ENCODE data around the gene PRR16.

Gene PRR16

DNA sequence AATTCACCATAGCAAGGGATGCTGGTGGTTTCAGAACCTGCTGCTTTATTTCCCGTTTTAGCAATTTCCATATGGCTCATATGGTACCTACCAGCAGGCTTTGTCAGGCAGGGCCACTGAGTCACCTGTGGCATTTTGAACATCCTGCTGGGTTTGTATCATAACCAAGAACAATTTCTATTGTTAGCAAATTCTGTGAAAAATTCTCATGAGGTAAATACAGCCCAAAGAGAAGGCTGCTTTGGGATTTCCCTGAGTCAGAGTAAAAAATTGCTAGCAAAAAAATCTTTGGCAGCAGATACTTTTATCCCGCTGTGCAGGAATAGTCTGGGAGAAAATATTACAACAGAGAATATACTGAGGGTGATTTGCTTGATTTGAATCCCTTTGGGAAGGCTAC lies 52.7 kb downstream of the PRR16 start:
- DNase-seq (ENCODE audit: low spot score) = peak; percentile 72

DNA sequence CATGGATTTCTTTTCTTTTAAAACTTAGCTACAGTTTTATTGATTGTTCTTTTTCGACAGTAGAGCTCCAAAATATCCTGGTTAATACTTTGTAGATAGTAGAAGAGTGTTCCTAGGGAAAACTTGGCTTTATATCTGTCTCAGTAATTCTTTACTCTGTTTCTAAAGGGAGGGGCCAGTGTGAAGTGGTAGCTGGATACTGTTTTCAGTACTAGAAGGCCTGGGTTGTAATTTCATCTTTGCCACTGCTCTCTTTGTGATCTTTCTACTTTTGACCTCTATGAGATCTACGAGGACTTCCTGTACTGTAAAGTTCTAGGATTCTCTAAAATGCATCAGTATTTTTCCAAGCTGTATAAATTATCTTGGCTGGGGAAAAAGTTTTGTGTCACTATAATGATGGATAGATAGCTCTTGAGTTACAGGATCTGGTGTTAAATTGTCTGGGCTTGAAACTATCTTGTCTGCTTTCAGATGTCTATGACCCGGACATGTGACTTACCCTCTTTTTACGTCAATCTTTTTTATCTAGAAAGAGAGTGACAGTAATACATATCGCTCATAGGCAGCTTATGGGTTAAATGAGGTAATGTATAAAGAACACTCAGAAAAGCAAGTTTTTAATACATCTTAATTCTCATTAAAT lies 53.6 kb downstream of the PRR16 start:
- no peak for DNase-seq (ENCODE audit: low spot score)

DNA sequence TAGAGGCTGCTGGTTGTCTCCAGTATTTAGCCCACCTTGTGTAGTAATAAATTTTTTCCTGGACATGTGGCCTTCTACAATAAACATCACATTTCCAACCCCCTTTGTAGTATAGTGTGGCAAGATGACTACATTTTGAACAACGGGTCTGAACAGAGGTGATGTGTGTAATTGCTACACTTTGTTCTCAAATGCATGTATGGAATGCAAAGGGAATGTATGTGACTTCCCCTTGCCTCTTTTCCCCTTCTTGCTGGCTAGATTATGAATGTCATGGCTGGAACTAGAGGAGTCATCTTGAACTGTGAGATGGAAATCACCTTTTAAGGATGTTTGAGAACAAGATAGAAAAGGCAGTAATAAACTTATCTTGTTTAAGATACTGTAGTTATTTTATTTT lies 54.5 kb downstream of the PRR16 start:
- DNase-seq (ENCODE audit: low spot score) = no peak

DNA sequence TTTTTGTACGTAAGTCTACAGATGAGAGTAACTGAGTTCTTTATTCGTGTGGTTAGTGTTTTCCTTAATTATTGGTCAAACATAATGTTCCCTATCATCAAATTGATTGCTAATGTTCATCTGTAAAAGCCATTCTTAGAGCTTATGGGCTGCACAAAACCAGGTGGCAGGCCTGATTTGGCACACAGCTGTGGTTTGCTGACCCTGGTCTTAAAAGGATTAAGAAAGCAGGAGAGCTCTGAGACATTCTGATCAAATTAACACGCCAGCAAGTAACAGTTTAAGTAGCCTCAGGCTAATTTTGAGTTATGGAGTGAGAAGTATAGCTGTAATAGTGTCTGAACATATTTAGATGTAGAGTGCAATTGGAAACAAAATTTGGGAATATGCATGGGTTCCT lies 63.2 kb downstream of the PRR16 start:
- DNase-seq (ENCODE audit: low spot score) = no peak

DNA sequence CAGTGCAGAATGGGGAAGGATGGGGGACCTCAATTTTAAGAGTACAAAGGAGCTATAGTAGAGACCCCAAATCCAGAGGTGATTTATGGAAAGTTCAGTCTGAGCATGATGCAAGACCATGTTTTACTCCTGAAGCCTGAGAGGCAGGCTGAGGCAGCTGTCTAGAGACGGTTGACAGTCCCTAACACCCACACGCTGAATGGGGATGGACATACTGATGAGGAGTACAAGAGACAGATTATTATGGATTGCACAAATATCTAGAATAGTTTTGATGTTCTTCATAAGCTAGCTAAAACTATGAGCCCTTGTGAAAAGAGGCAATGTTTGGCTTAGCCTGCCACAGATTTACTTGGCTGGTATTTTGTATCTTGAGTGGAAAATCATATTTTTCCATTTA lies 64.5 kb downstream of the PRR16 start:
- peak; percentile 25 for DNase-seq (ENCODE audit: low spot score)

DNA sequence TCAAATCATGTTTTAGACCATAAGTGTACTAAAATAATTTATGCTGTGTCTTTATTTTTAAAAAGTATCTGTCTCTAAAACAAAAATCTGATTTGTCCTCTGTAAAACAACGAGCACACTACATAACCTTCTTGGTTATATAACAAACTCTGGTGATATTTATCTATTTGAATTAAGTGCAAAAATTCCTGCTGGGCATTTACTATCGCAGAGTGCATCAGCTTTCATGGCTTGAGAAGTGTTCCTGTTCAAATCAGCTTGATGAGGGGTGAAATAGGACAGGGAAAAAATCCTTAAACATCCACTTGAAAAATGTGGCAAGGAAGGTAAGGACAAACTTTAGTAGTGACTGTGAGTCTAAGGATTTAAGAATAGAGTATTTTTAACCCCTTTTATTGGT lies 65.3 kb downstream of the PRR16 start:
- no peak for DNase-seq (ENCODE audit: low spot score)

DNA sequence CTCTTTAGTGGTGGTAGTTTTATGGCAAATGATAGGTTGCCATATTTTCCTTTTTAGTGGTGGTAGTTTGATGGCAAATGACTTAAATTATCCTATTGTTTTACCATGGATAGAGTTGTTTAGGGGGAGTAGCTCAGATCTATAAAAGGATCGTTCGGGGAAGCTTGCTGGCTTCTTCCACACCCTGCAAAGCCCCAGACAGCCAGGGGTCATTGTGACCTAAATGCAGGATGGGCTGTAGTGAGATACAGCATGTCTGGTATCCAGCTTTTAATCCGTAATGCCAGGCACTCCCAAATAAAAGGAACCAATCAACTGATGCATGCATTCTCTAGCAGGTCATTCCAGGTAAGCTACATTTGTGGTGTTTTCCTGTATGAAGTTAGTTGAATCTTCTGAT lies 67.1 kb downstream of the PRR16 start:
- DNase-seq (ENCODE audit: low spot score) = no peak

DNA sequence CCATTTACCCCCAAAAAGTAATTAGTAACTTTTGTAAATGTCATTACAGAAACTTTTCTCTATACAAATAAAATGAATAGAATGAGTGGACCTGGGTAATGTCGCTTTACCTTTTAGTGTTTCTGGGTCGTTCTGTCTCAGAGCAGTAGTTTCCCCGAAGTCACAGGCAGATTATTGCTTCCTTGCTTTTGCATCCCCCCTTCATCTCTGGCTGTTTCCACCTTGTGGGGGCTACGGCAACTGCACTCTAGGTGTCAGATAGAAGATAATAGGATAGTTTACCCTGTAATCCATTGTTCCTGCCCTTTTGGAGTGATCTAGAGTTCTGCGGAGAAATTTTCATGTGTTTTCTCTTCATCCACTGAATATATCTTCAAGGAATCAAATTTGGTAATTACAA lies 68.7 kb downstream of the PRR16 start:
- no peak for DNase-seq (ENCODE audit: low spot score)

DNA sequence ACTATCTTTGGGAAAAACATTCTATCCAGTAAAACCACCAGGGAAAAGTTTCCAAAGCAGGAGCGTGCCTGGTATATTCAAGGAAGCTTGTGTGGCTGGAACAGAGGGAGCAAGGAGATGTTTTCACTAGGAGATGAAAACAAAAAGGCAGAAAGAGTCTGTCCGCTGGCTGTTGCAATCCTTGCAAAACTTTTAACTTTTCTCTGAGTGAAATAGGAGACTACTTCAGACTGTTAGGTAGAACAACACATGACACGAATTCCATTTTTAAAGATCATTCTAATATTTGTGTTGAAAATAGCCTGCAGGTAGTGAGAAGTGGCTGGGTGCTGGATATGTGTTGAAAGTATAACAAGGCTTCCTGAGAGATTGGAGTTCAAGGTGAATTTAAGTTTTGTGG lies 69.5 kb downstream of the PRR16 start:
- DNase-seq (ENCODE audit: low spot score) = no peak

DNA sequence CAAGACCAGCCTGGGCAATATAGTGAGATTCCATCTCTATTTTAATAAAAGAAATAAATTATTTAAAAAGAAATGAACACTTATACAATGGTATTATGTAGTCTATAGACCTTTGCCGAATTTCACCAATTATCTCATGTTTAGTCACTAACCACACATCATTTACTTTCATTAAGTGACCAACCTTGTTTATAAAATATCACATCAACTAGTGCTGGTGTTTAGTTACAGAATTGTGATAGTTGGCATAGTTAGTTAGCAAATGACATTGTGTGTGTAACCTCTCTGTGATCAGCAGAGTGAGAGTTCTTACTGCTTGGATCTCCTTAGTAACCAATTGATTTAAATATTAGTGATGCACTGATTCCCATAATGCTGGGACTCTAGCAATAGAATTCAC lies 71.8 kb downstream of the PRR16 start:
- DNase-seq (ENCODE audit: low spot score) = no peak

DNA sequence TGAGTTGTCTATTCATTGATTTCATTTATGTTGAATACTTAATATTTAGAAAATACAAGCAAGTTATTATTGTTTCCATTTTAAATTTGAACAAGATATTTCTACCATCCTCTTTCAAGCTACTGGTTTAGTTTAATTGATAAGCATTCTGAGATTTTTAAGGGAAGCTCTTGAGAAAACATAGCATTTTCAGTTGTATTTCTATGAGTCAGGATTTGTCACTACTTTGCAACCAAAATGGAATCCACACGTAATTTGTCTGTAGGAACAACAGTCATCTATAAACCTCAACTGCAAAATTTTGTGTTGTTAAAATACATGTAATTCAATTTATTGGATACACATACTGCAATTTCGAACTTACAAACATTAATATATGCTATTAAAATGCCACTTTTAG lies 74.0 kb downstream of the PRR16 start:
- DNase-seq (ENCODE audit: low spot score) = peak; percentile 12

DNA sequence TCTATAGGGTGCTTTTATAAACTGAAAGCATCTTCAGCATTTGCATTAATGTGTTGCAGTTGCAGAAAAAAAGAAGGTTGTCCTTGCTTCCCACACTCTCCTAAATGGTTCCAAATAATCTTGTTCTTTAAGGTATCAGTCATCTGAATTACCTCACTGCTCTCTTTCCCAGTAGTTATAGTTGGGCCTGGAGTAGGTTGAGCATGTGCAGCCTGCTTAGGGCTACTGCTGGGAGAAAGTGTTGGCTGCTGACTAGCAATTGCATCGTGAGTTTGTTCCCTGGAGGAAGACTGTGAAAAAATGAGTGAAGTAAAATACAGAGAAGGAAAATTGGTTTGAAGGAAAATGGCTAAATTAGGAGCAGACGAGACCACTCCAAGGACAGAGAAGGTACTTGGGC lies 74.5 kb downstream of the PRR16 start:
- DNase-seq (ENCODE audit: low spot score) = peak; percentile 19

DNA sequence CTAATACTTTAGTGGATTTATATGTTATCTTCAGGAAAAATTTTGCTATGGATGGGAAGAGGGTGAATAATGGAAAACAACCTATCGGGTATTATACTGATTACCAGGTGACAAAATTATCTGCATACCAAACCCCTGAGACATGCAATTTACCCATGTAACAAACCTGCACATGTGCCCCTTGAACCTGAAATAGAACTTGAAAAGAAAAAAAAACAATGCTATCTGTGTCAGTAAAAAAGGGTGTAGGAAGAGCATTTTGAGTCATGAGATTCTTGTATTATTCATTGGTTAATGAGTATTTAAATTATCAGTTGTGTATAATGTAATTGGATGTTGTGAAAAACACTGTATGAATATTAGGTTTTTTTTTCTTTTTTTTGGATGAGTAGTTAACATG lies 75.4 kb downstream of the PRR16 start:
- no peak for DNase-seq (ENCODE audit: low spot score)

DNA sequence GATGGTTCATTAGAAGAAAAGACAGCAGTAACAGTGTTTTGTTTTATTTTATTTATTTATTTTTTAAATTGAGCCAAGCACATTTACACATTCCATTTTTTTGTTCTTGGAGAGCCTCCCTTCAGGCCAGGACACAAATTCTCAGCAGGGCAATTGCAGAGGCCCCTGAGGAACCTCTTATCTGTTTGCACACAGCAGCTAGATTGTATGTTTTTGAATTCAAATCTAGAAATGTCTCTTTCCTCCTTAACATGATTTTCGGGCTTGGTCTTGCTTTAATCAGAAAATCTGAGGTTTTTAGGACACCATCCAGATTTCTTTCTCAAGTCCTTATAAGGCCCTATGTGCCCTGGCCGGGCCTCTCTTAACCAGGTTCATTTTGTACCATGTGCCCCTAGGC lies 76.0 kb downstream of the PRR16 start:
- no peak for DNase-seq (ENCODE audit: low spot score)

DNA sequence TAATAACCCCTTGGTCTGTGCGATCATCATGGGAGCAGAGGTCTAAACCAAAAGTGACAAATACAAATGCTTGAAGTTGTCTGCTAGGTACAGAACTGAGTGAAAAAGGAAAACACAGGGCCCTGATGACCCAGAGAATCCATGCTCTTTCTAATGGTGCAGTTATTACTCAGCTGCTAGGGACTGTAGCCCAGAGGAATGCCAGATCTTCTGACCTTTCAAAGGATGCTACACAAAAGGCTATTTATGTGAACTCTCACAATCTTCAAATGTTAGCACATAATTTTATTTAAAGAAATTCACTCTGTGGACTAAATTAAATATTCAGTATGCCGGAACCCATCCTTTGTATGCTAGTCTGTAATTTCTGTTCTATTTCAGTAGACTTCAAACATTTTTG lies 79.9 kb downstream of the PRR16 start:
- peak; percentile 25 for DNase-seq (ENCODE audit: low spot score)

DNA sequence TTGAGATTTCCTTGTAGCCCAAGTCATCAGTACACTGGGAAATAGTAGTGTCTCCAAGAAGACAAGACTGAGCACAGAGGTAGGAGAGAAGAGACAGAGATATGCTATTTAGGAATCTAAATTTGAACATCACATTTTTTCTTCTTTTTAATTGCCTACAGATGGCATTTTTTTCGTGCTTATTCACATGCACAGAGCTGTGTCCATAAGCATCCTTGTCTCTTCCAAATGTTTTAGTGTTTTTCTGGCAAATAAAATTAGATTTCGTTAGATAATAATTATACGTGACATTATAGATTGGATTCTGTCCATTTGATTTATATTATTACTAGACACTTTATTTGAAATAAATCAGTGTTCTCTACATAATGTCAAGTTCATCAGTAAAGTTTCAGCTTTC lies 80.9 kb downstream of the PRR16 start:
- DNase-seq (ENCODE audit: low spot score) = peak; percentile 19

DNA sequence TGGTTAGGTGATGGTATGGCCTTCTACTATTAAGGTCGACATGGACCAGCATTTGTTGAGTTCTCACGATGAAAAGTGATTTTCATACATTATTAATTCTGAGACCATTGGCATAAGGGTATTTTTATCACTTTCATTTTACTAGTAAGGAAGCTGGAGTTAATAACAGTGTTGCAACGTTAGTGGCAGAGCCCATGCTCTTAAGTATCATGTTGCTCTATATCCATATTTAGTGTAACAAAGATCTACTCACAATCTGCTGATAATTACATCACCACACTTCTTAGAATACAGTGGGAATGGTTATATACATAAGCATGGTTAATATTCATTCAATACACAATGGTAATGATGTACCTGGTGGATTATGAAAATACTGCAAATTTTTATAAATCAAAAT lies 81.9 kb downstream of the PRR16 start:
- DNase-seq (ENCODE audit: low spot score) = no peak

DNA sequence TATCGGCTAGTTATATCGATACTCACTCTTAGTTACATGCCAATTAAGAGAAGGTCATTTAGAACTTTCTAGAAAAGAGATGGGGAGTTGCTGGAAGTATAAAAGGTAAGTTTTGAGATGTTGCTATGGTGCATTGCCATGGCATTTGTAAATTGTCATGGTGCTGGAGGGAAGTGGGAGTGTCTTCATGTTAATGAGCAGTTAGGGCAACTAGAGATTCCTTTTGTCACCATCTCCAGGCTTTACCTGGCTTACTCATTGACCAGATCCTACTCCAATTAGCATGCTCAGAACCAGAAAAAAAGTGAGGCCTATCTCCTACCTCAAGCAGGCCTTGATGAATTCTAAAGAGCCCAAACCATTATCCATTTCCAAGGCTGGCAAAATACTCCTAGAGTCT lies 82.8 kb downstream of the PRR16 start:
- no peak for DNase-seq (ENCODE audit: low spot score)

DNA sequence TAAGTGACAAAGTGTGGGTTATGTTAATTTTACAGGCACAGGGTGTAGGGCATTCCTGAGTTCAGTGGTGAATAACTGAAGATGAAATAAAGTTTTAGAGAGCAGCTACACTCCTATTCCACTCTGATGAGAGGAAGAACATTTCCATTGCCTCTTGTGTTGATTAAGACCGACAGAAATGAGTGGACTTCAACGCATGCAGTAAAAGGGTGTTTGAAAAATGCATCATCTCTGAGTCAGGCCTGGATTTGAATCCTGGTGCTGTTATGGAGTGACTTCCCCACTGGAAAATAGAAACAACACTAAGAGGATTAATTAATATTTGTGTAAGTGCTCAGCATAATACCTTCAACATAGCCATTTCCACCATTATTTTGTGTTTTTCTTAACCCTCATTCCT lies 86.3 kb downstream of the PRR16 start:
- no peak for DNase-seq (ENCODE audit: low spot score)

DNA sequence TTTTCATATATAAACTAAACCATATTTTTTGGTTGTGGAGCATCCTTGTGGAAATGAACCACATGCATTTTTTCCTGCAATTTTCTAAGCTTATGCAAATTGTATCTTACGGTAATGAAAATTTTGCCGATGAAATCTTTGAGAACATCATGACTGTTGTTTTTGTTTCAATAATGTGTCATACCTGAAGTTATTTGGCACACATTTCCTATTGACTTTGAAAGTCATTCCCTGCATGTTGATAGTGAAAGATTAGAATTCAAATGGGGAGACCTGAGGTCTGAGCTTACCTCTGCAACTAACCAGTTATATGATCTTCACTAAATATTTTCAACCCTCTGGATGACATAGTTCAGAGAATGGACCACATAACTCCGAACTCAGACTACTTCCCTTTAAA lies 88.5 kb downstream of the PRR16 start:
- DNase-seq (ENCODE audit: low spot score) = no peak

DNA sequence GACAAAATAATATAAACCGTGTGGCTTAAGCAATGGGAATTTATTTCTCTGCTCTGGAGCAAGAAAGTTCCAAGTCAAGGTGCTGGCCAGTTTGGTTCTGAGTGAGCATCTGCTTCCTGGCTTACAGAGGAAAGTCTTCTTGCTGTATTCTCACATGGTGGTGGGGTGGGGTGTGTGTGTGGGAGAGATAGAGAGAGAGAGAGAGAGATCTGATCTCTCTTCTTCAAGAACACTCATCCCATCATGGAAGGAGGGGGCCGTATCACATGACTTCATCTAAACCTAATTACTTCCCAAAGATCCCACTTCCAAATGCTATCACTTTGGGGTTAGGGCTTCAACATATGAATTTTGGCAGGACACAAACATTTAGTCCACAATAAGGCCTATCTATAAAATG lies 91.2 kb downstream of the PRR16 start:
- DNase-seq (ENCODE audit: low spot score) = no peak

DNA sequence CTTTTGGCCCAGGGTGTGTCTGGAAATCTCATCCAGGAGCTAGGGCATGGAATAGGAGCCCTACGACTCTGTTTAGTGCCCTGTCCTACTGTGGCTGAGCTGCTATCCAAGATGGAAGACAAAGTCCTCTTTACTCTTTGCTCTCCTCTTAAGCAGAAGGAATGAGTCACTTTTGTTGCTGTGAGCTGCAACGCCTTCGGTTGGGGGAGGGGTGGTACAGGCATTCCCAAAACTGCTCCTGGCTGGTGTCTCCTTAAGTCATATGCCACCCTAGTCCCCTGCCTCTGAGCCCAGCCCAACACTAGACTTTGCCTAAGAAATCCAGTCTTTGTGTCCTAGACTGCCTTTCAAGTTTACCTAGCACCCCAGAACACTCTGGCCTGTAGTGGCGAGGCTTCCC lies 99.9 kb downstream of the PRR16 start:
- no peak for DNase-seq (ENCODE audit: low spot score)

DNA sequence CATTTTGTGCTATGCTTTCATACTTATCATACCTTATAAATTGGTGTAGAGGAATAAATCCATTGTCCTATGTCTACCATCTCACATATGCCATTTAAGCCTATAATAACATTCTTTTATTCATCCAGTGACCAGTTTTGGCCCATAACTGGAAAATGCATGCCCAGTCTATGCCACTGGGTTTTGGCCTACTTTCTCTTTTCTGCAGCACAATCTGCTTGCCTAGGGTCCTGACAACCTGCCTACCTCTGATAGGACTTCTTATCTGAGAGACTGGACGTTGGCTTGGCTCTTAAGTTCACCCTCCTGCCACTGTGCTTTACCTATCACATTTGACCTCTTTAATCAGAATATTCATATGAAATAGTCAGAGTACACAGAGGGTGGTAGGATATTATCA lies 103.0 kb downstream of the PRR16 start:
- DNase-seq (ENCODE audit: low spot score) = no peak

DNA sequence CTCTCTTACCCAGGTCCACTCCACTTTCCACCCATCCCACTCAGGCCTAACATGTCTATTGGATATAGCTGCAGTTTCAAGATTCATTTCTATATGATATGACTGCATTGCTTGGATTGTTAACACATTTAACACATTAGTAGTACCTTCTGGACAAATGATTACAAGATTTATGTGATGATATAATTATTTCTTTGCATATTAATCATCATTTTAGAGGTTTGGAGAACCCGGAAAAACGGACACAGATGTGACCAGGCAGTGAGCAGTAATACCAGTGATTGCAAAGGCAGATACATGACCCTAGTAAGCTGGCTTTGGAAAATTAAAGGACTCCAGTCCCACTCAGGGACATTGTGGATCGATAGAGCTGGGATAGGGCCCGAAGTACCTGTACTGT lies 103.8 kb downstream of the PRR16 start:
- no peak for DNase-seq (ENCODE audit: low spot score)

DNA sequence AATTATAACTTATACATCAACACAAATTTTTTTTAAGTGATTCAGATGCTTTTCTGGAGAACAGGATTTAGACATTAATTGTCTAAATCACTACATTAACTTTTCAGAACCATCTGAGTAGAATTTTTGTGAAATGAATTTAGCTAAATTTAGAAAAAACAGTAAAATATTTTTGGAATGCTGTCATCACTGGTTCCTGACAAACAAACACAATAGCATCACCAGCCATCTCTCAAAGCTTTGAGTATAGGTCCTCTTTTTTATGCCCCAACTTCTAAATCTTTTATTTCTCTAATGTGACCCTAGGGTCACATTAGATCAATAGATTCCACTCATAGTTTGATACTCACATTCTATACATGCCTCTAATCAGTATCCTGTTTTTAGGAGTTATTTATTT lies 104.6 kb downstream of the PRR16 start:
- peak; percentile 46 for DNase-seq (ENCODE audit: low spot score)

Data from AG20443 (cell line).